ENCODE measurements around the gene LDLRAD3.

- TF ChIP-seq GATA2 (IDR thresholded peaks at IDR 0.05; ENCODE audit: low read depth, low read length) (no peak), GATA3 (IDR thresholded peaks at IDR 0.05; ENCODE audit: low read depth, low read length) (no peak)
These were observed 5.6 kb upstream of the LDLRAD3 start for GRCh38 chr11:35938231-35938630.

All from SH-SY5Y (cell line).